HG03175 (cell line): ENCODE data around the gene TRABD2A.

Source experiments
- ATAC-seq: cut with Tn5 transposase; IDR thresholded peaks from one replicate; pipeline ENCODE4 v1.9.1; 2021; ENCODE audit warnings: mild to moderate bottlenecking, moderate library complexity; ENCODE audit not compliant: unreplicated experiment

The TRABD2A gene

GRCh38 chr2:84856787-84857186 is 24.1 kb downstream of the TRABD2A start:
- ATAC-seq, result peak; percentile 83

DNA sequence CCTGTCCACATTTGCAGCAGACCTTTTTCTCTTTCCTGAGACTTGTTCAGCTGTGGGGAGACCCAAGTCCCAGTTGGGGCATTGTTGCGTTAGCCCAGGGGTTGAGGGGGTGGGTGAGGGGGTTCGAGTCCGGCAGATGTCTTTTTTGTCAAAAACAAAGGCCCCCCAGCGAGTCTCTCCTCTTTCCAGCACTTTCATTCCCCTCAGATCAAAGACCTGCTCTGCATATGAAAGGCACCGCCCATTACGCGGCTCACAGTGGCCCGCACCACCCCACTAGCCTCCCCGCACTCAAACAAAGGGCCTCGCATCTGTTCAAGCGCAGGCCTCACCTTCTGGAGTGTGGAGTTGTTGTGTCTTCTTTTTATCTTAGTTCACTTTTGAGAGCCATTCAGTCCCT is 25.2 kb downstream of the TRABD2A start:
- no peak for ATAC-seq

- no peak for ATAC-seq
Observed at GRCh38 chr2:84854850-84855249, 26.0 kb downstream of the TRABD2A start.

DNA sequence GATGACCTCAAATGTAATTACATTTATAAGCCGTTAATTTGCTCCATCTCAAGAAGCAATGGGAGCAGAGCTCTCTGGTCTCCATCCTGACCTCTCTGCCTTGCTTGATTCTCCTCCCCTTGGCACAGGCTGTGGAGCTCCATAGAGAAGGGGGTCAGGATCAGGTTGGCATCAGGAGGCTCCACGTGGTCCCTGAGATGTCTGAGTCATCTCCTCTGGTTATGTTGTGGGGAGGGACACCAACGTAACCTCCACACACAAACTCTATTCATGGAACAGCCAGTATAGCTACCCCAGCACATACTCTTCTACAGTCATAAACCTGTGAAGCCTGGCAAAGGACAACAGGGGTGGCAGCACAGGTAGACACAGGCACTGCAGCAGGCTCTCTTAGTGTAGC is 29.0 kb downstream of the TRABD2A start:
- no peak for ATAC-seq

- no peak for ATAC-seq
Observed at GRCh38 chr2:84850471-84850870, 30.4 kb downstream of the TRABD2A start.

- no peak for ATAC-seq
Observed at GRCh38 chr2:84849271-84849952, 31.5 kb downstream of the TRABD2A start.

DNA sequence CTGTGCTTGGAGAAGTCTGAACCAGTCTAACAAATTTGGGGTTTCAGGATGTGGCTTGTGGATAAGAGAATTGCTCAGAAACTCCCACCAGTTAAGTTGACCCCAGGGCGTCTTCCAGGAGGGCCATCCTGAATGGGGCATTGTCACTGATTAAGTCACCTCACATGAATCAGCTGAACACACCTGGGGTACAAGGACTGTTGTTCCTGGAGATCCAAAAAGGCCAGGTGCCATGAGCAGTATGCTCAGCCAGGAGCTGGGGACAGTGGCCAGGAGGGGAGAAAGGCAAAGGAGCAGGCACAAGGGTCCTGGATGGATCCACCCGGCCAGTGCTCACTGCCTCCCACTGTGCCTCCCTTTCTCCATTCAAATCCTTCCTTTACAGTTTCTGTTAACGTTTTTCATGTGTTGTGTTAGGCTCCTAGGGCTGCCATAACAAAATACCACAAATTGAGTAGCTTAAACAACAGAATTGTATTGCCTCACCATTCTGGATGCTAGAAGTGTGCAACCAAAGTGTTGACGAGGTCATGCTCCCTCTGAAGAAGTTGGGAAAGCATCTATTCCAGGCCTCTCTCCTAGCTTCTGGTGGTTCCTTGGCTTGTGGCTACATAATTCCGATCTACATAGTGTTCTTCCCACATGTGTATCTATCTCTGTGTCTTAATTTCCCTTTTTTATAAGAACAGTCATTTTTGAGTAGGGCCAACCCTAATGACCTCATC is 33.4 kb downstream of the TRABD2A start:
- ATAC-seq, result no peak

DNA sequence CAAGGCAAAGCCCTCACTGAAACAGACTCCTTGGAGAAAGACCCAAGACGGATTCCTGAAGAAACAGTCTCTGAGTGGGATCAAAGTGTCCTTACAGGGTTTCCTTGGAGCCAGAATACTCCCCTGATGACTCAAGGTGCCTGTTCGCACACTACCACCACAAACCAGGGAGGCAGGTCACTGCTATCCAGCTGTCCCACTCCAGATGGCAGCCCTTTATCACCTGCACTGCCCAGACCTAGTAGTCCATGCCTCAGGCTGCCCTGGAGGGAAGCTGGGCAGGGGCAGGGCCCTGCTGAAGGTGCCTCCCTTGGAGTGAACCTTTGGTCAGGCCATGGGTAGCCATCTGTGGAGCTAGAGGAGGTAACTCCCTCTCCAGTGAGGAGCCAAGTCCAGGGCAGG is 34.1 kb downstream of the TRABD2A start:
- no peak for ATAC-seq

GRCh38 chr2:84846041-84846663 is 34.7 kb downstream of the TRABD2A start:
- no peak for ATAC-seq

DNA sequence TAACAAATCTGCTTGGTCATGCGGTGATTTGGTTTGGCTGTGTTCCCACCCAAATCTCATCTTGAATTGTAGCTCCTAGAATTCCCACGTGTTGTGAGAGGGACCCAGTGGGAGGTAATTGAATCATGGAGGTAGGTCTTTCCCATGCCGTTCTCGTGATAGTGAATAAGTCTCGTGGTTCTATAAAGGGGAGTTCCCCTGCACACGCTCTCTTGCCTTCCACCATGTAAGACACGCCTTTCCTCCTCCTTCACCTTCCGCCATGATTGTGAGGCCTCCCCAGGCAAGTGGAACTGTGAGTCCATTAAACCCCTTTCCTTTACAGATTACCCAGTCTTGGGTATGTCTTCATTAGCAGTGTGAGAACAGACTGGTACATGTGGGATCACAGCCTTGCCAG is 36.7 kb downstream of the TRABD2A start:
- ATAC-seq, result no peak

- ATAC-seq, result no peak
Observed at GRCh38 chr2:84841577-84841976, 39.3 kb downstream of the TRABD2A start.

DNA sequence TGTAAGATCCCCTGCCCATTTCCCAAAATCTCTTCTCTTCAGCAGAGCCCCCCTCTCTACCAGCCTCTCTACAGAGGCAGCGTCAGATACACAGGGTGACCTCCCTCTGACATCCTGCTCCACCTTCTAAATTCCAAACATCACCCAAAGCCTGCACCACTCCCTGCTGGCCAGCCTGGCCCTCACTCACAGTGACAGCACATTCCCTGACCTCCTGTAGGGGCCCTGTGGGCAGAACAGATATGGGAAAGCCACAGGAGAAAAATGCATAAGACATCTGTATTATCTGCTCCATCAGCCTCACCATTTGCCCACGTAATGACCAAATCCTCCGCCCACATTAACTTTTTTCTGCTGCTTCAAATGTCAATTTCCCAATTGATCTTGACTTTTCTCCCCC is 40.6 kb downstream of the TRABD2A start:
- no peak for ATAC-seq

- no peak for ATAC-seq
Observed at GRCh38 chr2:84839851-84840250, 41.0 kb downstream of the TRABD2A start.

DNA sequence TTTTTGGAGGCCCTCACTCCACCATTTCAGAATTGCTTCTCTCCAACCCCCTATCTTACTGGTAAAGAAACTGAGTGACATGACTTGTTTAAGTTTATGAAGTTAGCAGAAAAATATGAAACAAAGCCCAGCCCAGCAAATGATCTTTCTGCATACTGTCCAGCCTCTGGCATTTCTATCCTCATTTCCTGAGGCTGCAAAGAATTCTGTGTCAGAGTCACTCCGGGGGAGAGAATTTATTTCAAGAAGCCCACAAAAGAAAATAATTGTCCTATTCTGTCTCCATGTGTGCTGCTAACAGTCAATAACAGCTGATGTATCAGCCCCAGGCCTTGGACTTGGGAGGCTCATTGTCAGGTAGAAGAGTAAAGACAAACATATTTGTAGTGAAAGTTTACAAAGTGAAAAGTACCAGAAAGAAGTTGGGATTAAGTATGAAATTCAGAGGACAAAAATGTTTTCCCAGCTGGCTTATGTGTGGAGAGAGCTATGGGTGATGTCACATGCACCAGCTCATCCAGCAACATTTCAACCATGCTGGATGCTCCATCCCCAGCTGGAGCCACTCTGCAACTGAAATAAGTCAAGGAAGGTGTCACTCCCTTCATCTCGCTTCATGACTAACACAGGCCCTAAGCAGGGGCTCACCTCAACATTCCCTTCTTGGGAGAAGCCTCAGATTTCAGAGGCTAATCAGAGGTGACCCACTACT is 42.3 kb downstream of the TRABD2A start:
- no peak for ATAC-seq

GRCh38 chr2:84836215-84836614 is 44.7 kb downstream of the TRABD2A start:
- no peak for ATAC-seq

DNA sequence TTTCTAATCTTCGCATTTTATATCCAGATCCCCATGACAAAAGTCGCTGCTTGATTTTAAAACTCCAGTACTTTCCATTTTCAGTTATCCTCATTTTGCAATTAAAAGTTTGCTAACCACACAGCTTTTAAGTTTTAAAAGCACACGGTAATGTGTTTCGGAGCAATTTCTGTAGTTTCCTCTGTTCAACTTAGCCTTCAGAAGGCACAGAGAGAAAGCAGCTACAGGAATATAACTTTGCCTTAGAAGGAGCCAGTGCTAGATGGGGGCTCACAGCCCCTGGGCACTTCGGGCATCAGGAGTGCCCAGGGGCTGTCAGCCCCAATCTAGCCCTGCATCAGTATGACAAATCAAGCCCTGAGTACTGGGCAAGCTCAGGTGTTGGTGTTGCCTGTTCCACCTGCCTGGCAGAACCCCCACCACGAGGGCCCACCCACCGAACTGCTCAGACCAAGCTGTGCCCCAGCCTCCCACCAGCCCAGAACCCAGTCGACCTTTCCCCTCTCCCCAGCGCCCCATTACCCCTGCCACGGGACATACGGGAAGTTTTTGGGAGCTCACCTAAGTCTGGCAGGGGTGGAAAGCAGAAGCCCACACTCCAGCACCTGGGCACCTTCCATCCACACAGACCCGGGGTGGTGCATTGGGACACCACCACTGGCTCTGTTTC is 47.3 kb downstream of the TRABD2A start:
- ATAC-seq, result no peak

DNA sequence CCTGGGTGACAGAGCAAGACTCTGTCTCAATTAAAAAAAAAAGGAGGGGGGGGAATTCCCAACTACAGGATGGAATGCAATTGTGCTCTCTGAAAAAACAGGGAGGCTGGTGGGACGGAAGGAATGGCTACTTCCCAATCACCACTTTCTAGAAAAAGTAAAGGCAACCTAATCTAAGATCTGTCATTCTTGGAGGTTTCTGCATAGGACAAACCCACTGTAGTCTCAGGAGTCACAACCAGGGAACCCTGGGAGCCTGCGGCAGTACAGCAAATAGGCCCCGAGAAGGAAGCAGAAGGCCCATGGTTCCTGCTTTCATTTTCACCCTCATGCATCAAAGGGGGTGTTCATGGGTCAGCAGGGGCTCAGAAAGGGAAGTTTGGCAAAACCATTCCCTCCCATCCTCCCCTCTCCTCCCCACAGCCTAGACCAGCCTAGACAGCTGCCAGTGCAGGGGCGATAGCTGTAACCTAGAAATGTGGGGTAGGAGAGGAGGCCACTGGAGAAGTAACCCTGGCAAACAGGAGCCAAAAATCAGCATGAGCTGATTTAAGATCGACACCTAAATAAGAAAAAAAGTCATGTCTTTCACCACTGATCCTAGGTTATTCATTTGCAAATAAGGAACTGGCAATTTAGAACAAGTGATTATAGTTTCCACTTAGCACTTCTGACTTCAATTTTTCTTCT is 48.0 kb downstream of the TRABD2A start:
- peak; percentile 70 for ATAC-seq

DNA sequence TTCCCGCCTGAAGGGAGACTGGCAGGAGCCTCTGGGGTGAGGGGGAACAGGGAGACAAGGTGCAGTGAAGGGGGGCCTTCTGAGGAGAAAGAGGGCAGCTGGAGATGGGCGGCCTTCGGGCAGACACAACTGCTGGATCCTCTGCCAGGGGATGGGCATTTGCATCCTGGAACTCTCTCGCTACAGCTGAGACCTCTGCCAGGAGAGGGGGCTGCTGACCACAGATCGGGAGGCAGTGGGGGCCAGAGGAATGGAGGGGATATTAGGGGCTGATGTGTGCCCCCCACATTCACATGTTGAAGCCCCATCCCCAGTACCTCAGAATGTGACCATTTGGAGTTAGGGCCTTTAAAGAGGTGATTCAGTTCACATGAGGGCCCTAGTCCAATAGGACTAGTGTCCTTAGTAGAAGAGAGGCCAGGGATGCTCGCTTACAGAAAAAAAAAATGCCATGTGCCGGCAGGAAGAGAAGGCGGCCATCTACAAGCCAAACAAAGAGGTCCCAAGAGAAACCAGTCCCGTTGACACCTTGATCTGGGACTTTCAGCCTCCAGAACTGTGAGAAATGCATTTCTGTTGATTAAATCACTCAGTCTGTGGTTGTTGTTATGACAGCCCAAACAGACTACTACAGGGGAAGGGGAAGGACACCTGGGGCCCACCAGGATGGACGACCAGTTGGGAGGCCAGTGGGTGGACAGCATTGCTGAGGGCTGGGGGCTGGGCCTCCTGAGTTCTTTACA is 50.0 kb downstream of the TRABD2A start:
- ATAC-seq, result no peak

DNA sequence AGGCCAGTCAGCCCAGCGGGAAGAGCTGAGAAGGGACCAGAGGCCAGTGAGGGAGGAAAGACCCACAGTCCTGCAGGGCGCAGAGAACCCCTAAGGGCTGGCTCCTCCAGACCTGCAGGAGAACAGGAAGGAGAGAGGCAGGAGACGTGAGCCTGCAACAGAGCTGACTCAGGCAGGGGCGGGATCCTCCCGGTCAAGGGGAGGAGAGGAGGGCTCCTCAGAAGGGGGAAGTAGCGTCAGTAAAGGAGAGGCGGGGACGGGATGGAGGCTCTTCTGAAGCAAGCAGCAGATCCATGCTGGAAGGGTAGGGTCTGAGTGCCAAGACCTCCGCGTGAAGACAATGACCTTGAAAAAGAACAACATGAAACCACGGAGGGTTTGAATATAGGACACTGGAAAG is 50.8 kb downstream of the TRABD2A start:
- ATAC-seq, result no peak

DNA sequence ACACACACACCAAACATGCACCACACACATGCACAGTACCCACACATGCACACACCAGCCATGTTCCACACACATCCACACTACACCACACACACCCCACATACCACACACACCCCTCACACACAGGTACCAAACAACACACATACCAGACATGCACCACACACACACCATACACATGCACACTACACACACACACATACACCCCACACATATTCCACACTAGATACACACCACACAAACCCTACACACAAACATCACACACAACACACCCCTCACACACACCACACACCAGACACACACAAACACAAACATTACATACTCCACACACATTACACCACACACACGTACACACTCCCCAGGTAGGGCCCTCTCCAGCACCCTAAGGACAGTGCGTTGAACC is 51.2 kb downstream of the TRABD2A start:
- no peak for ATAC-seq
